ENCODE results near the gene CLDN24.
"Not testable (repeated sequence)": the region's sequence is repeated elsewhere in the genome, so short reads cannot be mapped to it uniquely, and the experiment has no call there.

The CLDN24 gene

GRCh38 chr4:183347146-183347545 lies 24.9 kb upstream of the CLDN24 start:
- no peak for DNase-seq

GRCh38 chr4:183345261-183345660 lies 23.0 kb upstream of the CLDN24 start:
- DNase-seq, result no peak

GRCh38 chr4:183344523-183345255 lies 22.5 kb upstream of the CLDN24 start:
- DNase-seq, result no peak

- no peak for DNase-seq
Measured at GRCh38 chr4:183343730-183344129, 21.5 kb upstream of the CLDN24 start.

- no peak for DNase-seq
Measured at GRCh38 chr4:183342541-183343533, 20.6 kb upstream of the CLDN24 start.

GRCh38 chr4:183337833-183338232 lies 15.6 kb upstream of the CLDN24 start:
- no peak for DNase-seq

- DNase-seq, result no peak
Measured at GRCh38 chr4:183337349-183337748, 15.1 kb upstream of the CLDN24 start.

GRCh38 chr4:183335369-183335940 lies 13.2 kb upstream of the CLDN24 start:
- DNase-seq, result no peak

- DNase-seq, result no peak
Measured at GRCh38 chr4:183333983-183334382, 11.8 kb upstream of the CLDN24 start.

- no peak for DNase-seq
Measured at GRCh38 chr4:183333202-183333601, 11.0 kb upstream of the CLDN24 start.

- DNase-seq, result no peak
Measured at GRCh38 chr4:183332447-183332846, 10.2 kb upstream of the CLDN24 start.

GRCh38 chr4:183330841-183331240 lies 8.6 kb upstream of the CLDN24 start:
- no peak for DNase-seq

- no peak for DNase-seq
Measured at GRCh38 chr4:183329954-183330742, 7.9 kb upstream of the CLDN24 start.

GRCh38 chr4:183329244-183329643 lies 7.0 kb upstream of the CLDN24 start:
- DNase-seq, result no peak

GRCh38 chr4:183328832-183329231 lies 6.6 kb upstream of the CLDN24 start:
- no peak for DNase-seq

- DNase-seq, result no peak
Measured at GRCh38 chr4:183327827-183328226, 5.6 kb upstream of the CLDN24 start.

GRCh38 chr4:183326853-183327252 lies 4.6 kb upstream of the CLDN24 start:
- no peak for DNase-seq

- not testable (repeated sequence) for DNase-seq
Measured at GRCh38 chr4:183326387-183326786, 4.2 kb upstream of the CLDN24 start.

GRCh38 chr4:183324619-183325018 lies 2.4 kb upstream of the CLDN24 start:
- DNase-seq, result no peak

- not testable (repeated sequence) for DNase-seq
Measured at GRCh38 chr4:183324056-183324455, 1.8 kb upstream of the CLDN24 start.

GRCh38 chr4:183323295-183323694 lies 1.1 kb upstream of the CLDN24 start:
- no peak for DNase-seq

- no peak for DNase-seq
Measured at GRCh38 chr4:183321516-183321915, 710 bp downstream of the CLDN24 start.

- DNase-seq, result peak; percentile 13
Measured at GRCh38 chr4:183321079-183321478, 1.1 kb downstream of the CLDN24 start.
